Stomach (tissue), 4 donors: ENCODE data around the gene APRT.

Experiments used
- CTCF ChIP-seq, 7 experiments: fragments of 450-650 bp in 4 of 7; fragments of 200-600 bp in 3 of 7; sonication (generic) in 3 of 7; IDR thresholded peaks; one replicate each; pipeline ENCODE4 v1.5.1; 2016 to 2019; ENCODE audit warnings: antibody characterized with exemption in 7 of 7, control low read depth in 2 of 7, mild to moderate bottlenecking in 1 of 7
- EP300 ChIP-seq: sonication (generic); formaldehyde crosslinking; IDR thresholded peaks from one replicate; pipeline ENCODE4 v1.6.1; 2017; ENCODE audit warnings: antibody characterized with exemption
- POLR2A ChIP-seq, 4 donors: fragments of 450-650 bp; IDR thresholded peaks; one replicate each; pipeline ENCODE4 v1.6.1; 2016; ENCODE audit warnings: antibody characterized with exemption in 4 of 4, control low read depth in 2 of 4, mild to moderate bottlenecking in 1 of 4, moderate library complexity in 1 of 4
- POLR2AphosphoS5 ChIP-seq, 3 donors: sonication (generic); formaldehyde crosslinking; IDR thresholded peaks; one replicate each; pipeline ENCODE4 v1.6.1; 2016; ENCODE audit warnings: antibody characterized with exemption in 3 of 3

DNA sequence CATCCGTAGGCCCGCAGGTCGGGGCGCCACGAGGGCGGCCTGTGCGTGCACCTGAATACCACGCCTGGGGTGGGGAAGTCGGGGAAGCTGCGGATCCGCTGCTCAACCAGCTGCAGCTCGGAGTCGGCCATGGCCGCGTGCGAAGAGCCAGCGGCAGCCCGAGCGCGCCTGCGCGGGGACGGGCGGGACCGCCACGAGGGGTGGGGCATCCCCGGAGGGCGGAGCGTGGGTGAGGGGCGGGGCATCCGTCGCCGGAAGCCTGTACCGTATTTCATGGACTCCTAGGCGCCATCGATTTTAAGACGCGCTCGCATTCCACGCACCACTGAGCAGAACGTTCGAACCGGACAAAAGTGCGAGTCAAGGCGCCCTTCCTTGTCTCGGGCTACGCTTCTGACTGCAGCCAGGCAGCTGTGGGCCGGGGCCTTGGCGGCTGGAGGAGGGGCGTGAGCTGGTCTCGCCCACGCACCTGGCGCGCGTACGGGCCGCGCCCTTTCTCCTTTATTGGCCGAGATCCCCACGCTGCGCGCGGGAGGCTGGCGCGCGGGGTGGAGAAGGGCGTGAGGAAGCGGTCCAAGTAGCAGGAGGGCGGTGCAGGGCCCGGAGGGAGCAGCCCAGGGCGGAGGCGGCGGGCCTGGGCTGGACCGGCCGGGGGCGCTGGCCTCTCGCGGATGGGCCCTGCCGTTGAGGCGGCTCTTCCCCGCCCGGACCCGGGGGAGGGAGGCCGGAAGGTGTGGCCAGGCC, at the start of gene APRT:
- TF ChIP-seq POLR2A (IDR thresholded peaks at IDR 0.05) (no peak), CTCF (IDR thresholded peaks at IDR 0.05) (no peak), POLR2AphosphoS5 (IDR thresholded peaks at IDR 0.05) (peak; percentile 71 to 89 (median 87)), EP300 (no peak)
